T-helper 9 cell (primary cell): Measurements from ENCODE around the gene PIGL.
A peak's percentile ranks its signal among the peaks of the same experiment; 100 is the strongest.
"Not testable (repeated sequence)": the region's sequence is repeated elsewhere in the genome, so short reads cannot be mapped to it uniquely, and the experiment has no call there.

Experiments
- DNase-seq: peaks from one replicate; pipeline ENCODE4 v3.0.0-alpha.2; 2020
- total RNA-seq, 2 donors: gene quantifications; one replicate each; lab custom pipeline; 2026; lab: John Stamatoyannopoulos, UW

PIGL gene
- 27.0 to 28.0 reads per million in 2 donors for total RNA-seq

DNA sequence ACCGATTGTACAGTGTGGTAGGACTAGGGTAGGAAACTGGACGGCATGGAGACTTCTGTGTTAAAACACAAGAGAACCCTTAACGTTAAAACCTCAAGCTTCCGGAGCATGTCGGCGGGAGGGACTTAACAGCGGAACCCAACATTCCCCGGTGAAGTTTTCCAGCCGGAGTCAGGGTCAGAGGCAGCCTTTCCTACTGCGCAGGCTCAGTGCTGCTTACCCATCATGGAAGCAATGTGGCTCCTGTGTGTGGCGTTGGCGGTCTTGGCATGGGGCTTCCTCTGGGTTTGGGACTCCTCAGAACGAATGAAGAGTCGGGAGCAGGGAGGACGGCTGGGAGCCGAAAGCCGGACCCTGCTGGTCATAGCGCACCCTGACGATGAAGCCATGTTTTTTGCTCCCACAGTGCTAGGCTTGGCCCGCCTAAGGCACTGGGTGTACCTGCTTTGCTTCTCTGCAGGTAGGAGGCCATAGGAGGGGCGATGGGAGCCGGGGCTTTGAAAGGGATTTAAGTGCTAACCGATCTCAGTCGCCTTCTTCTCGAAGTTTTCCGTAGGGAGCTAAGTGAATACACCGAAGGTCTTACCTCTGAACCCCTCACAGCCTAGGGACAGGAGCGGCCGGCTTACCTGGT lies at the start of gene PIGL:
TSS of gene PIGL (plus strand) at position 209 of the 634 bp plus-strand sequence. CDS start at position 226, 17 bp downstream.
- DNase-seq: peak; percentile 71

GRCh38 chr17:16171613-16172012 lies 45.4 kb upstream of the PIGL start:
- no peak for DNase-seq

DNA sequence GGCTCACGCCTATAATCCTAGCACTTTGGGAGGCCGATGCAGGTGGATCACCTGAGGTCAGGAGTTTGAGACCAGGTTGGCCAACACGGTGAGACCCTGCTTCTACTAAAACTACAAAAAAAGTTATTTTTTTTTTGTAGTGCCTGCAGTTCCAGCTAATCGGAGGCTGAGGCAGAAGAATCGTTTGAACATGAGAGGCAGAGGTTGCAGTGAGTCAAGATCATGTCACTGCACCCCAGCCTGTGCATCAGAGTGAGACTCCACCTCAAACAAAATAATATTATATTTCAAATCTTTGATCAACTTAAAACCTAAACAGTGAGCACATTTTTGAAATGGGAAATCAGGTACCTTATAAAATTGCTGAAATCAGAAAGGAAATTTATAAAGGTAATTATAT lies 38.2 kb upstream of the PIGL start:
- no peak for DNase-seq

DNA sequence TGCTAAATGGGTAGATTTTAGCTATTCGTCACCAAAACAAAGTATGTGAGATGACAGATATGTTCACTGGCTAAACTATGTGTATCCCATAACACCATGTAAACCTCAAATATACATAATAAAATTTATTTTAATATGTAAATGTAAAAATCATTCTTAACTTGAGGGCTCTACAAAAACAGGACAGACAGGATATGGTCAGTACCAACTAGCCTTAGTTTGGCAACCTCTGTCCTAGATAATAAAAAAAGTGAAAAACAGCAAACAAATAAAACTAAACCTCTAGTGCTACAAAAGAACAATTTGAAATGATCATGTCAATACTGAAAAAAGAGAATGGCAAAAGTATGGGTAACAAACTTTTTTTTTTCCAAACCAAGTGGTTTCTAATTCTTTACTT lies 35.4 kb upstream of the PIGL start:
- no peak for DNase-seq

GRCh38 chr17:16187642-16188041 lies 29.4 kb upstream of the PIGL start:
- no peak for DNase-seq

DNA sequence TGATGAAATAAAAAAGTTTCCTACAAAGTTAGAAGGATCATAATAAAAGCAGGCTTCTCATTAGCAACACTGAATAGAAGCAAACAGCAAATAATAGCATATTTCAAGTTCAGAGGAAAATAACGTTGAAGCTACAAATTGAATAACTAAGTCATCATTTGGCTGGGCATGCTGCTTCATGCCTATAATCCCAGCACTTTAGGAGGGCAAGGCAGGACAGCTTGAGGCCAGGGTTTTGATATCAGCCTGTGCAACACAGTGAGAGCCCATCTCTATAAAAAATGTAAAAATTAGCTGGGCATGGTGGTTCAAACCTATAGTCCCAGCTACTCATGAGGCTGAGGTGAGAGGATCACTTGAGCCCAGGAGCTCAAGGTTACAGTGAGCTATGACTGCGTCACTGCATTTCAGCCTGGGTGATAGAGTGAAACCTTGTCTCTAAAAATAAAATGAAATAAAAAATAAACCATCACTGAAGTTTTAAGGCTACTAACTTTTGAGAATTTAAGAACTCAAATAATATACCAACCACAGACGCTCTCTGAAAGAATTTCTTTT lies 27.1 kb upstream of the PIGL start:
- no peak for DNase-seq

- DNase-seq: no peak
Measured at GRCh38 chr17:16190703-16191360, 26.2 kb upstream of the PIGL start.

DNA sequence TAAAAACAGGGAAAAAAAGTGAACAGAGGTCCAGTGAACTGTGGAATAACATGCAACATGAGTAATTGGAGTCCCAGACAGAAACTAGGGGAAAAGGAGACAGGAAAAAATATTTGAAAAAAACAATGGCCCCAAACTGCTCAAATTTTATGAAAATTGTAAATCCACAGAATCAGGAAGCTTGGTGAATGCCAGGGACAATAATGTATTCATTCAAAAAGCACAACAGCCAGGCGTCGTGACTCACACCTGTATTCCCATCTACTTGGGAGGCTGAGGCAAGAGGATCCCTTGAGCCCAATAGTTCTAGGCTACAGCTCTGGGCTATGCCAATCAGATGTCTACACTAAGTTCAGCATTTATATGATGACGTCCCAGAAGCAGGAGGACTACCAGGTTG lies 25.4 kb upstream of the PIGL start:
- DNase-seq: no peak

DNA sequence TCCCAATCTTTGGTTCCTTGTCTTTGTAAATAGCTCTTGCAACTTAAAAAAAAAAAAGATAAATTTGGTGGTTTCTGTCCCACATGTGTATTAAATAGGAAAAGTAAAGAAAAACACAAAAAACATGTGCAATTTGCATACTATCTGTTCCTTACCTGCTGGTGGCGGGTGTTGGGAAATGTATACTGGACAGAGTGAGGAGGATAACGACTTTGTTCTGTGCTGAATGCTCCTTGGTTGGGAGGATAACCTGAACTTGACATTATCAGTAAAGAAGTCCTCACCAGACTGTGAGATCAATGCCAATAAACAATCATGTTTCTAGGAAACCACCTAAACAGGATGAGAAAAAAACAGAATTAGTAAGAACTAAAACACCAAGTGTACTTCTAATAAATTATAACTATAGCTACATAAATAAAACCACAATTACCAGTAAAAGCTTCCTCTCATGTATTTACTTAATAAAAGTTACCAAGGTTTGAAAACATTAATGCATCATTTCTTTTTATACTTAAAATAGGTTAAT lies 22.6 kb upstream of the PIGL start:
- DNase-seq: not testable (repeated sequence)

DNA sequence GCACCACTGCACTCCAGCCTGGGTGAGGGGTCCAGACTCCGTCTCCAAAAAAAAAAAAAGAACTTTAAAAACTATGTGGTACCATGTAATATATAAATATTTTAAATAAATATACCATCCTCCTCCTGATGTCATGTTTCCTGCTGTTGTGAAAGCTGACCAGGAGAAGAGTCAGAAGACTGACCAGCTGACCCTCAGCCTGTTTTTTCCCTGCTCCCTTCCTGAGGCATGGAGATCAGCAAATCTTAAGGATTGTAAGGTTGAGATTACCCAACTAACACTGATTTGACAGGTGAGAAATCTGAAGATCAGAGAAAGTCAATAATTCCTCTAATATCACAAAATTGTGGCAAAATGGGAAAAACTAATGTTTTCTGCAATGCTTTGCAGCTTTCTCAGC lies 19.7 kb upstream of the PIGL start:
- DNase-seq: no peak

DNA sequence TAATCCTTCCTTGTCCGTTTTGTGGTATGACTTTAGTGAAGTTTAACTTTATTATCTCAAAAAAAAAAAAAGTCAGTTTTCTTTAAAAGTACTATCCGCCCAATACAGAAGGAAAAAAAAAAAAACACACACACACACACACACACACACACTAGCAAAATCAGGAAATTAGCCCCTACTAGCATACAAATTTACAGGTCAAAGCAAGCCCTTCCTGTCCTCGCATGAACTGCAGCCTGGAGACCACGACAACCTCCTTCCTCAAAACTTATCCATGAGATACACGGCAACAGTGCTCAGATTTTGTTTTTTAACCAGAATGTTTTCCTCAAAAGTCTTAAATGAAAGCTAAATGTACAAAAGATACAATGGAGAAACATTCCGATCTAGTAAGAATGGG lies 17.9 kb upstream of the PIGL start:
- no peak for DNase-seq

- not testable (repeated sequence) for DNase-seq
Measured at GRCh38 chr17:16201693-16202131, 15.3 kb upstream of the PIGL start.

DNA sequence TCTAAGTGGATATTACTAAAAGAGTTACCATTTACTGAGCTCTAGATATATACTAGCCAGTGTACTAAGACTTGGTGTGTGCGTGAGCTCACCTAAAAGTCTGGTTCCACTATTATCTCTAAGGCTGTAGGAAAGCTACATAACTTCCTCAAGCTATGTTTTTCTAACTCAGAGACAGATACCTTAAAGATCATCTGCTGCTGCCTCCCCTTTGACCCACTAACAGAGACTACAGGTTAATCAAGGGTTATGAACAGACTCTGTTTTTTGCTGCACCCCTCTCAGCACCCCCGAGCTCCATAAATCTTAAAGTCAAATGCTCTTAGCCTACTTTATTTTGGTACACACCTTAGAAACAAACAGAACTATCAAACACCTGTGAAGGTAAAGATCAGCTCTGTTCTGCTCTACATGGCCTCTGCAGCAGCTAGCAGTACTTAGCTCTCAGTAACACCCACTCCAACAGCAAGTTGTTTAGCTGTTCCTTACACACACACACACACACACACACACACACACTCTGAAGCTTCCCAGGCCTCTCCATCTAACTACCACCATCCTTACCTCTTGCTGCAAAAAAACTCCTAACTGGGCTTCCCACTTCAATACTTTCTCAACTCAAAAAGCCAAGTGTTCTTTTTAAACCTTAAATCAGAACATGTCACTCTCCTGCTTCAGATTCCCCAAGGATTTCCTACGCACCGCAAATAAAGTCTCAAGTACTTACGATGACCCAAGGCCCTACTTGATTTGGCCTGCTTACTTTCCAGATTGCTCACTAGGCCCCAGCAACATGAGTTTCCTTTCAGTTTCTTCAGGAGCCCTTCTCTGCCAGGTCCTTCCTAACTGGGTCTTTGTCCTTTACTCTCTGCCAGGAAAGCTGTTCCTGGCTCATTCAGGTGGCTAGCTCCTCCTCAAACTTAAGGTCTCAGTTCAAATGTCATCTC lies 14.2 kb upstream of the PIGL start:
- not testable (repeated sequence) for DNase-seq

DNA sequence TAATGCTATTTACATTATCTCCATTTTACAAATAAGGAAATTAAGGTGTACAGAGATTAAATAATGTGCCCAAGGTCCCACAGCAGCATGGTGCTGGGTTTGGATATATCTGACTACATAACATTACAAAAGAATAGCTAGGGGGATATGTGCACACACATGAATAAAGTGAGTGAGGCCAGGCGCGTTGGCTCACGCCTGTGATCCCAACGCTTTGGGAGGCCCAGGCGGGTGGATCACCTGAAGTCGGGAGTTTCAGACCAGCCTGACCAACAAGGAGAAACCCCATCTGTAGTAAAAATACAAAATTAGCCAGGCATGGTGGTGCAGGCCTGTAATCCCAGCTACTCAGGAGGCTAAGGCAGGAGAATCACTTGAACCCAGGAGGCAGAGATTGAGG lies 12.2 kb upstream of the PIGL start:
- not testable (repeated sequence) for DNase-seq

DNA sequence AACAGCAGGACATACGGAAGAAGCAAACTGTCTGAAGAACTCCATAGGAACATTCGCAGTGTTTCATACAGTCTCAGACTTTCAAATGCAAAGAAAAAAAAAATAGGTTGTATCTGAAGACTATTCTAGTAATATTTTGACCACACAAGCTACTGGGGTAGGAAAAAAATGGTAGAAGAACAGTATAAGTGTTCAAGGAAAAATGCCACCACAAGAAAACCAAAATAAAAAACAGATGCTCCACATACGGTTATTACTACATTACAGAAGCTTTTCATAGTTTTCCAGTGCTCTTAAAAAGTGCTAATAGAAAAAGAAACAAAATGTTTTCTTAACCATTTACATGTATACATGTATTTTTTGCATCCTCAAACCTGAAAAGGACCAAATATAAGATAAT lies 5.4 kb upstream of the PIGL start:
- no peak for DNase-seq

- DNase-seq: no peak
Measured at GRCh38 chr17:16212793-16213192, 4.2 kb upstream of the PIGL start.

GRCh38 chr17:16214190-16215001 lies 2.6 kb upstream of the PIGL start:
- peak; percentile 16 for DNase-seq

DNA sequence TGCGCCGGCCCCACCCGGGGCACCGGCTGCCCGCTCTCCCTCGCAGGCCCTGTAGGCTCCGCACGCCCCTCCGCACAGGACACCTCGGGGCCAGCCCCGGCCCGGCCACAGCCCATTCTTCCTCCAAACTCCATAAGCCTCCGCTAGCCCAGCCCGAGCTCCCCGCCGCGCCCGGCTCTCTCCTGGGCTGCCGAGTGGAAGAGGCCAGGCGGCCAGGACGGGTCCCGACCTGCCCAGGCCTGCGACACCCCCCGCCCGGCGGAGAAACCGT lies 2.1 kb upstream of the PIGL start:
- DNase-seq: no peak

DNA sequence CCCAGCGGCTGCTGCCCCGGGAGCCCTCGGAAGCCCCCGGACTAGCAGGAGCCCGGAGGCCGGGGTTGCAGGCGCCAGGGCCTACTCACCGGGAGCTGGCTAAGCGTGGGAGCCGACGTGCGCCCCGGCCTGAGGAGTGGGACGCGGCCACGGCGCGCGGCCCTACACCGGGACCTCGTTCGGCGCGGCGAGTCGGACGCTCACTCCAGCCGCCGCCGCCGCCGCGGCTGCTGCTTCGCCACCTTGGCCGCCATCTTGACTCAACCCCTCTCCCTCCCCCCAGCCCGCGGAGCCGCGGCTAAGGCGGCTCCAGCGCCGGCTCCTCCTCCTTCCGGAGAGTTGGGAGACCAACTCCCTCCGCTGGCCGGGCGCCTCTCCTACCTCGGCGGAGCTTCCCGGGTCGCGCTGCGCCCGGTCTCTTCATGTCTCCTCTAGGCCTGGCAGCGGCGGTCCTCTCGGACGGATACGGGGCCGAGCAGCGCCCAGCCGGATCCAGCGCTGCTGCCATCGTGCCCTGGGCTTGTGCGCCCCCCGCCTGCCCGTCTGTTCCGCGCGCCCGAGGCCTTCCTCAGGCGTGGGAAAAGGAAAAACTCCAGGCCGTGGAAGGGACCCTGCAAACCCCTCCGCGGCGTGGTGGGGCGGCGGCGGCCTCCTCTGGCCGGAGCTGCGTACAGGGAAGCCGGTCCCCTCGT lies 1.6 kb upstream of the PIGL start, which contains the start of gene NCOR1:
TSS of gene NCOR1 (minus strand) at position 262 of the 692 bp plus-strand sequence. CDS start 20,965 bp downstream, outside the sequence.
- DNase-seq: peak; percentile 86

- DNase-seq: peak; percentile 9
Measured at GRCh38 chr17:16215965-16216316, 1.1 kb upstream of the PIGL start.

GRCh38 chr17:16216341-16217001 lies 539 bp upstream of the PIGL start:
- DNase-seq: not testable (repeated sequence)
